GM12878 (cell line): ENCODE data around the gene PNMT. TPM values are rescaled to one million over a fixed set of nuclear protein-coding genes. Genes with fewer than 3 reads are reported as not detected.

ENCODE experiments used
- ATAC-seq: fragments of 200-7000 bp; cut with Tn5 transposase; 3 replicates; pipeline ENCODE4 v1.9.1; 2020; ENCODE audit warnings: mild to moderate bottlenecking, moderate library complexity
- BruUV-seq: library from RNA; stranded (reverse); fragments of 400-500 nt; replicated peaks from 2 replicates; lab custom pipeline; 2021; lab: Mats Ljungman, UMichigan
- CTCF ChIA-PET: fragments of 300-600 bp; sonication (Branson Sonifier 250); formaldehyde crosslinking; extraction: SDS; loops from one replicate; lab custom pipeline; 2021; ENCODE audit warnings: inconsistent platforms; lab: Yijun Ruan, JAX
- POLR2A ChIA-PET: fragments of 350-600 bp; formaldehyde crosslinking; extraction: SDS; loops from one replicate; lab custom pipeline; 2021; ENCODE audit warnings: inconsistent platforms; lab: Charles Lee
- RAD21 ChIA-PET: fragments of 300-600 bp; sonication (Branson Sonifier 250); formaldehyde crosslinking; loops from one replicate; lab custom pipeline; 2023; ENCODE audit warnings: antibody characterized with exemption; ENCODE audit not compliant: unreplicated experiment; lab: Charles Lee
- SMC1A ChIA-PET: fragments of 300-600 bp; sonication (Branson Sonifier 250); formaldehyde crosslinking; loops from one replicate; lab custom pipeline; 2023; ENCODE audit not compliant: unreplicated experiment, uncharacterized antibody; lab: Charles Lee
- DNase-seq: peaks from one replicate; pipeline ENCODE4 v3.0.0-alpha.2; 2011; ENCODE audit warnings: low read depth, low spot score
- FAIRE-seq: peaks from 3 replicates; lab custom pipeline; 2011; peaks lifted over from hg19 to GRCh38; lab: Jason Lieb, UNC
- H2AFZ ChIP-seq: 2 replicates; pipeline ENCODE4 v1.6.0; 2011; ENCODE audit warnings: low read depth, low read length, control low read depth; ENCODE audit not compliant: control insufficient read depth
- H3K27ac ChIP-seq: 2 replicates; pipeline ENCODE4 v1.5.1; 2011; ENCODE audit warnings: control low read depth; ENCODE audit not compliant: control insufficient read depth, insufficient read depth
- H3K27me3 ChIP-seq, 2 experiments: replicated peaks in 1 of 2; 2 replicates each; pipeline versions ENCODE4 v1.6.0 to v1.6.1; 2011; ENCODE audit warnings: low read length in 1 of 2; ENCODE audit not compliant: control insufficient read depth in 2 of 2, insufficient read depth in 2 of 2
- H3K36me3 ChIP-seq, 2 experiments: 2 replicates each; pipeline ENCODE4 v1.5.1; 2011; ENCODE audit warnings: low read length in 1 of 2; ENCODE audit not compliant: control insufficient read depth in 2 of 2, insufficient read depth in 2 of 2
- H3K4me1 ChIP-seq: 2 replicates; pipeline ENCODE4 v1.6.1; 2011; ENCODE audit warnings: mild to moderate bottlenecking, low read length, moderate library complexity, mixed read lengths; ENCODE audit not compliant: control insufficient read depth, insufficient read depth
- H3K4me2 ChIP-seq: 2 replicates; pipeline ENCODE4 v1.6.0; 2011; ENCODE audit warnings: control low read depth; ENCODE audit not compliant: control insufficient read depth, insufficient read depth
- H3K4me3 ChIP-seq: fragments of 200-600 bp; sonication (generic); 2 replicates; pipeline ENCODE4 v1.5.1; 2016
- H3K79me2 ChIP-seq: 2 replicates; pipeline ENCODE4 v1.6.0; 2011; ENCODE audit warnings: low read length; ENCODE audit not compliant: control insufficient read depth, insufficient read depth
- H3K9ac ChIP-seq: 2 replicates; pipeline ENCODE4 v1.8.0; 2011; ENCODE audit warnings: low read length, control low read depth, mixed read lengths; ENCODE audit not compliant: control insufficient read depth, insufficient read depth
- H3K9me3 ChIP-seq: replicated peaks from 3 replicates; pipeline ENCODE4 v1.5.1; 2011; ENCODE audit warnings: mild to moderate bottlenecking, low read length; ENCODE audit not compliant: control insufficient read depth, insufficient read depth
- H4K20me1 ChIP-seq: 2 replicates; pipeline ENCODE4 v1.6.0; 2011; ENCODE audit not compliant: control insufficient read depth, insufficient read depth
- IKZF1 ChIP-seq: fragments of 450-650 bp; conservative IDR thresholded peaks from 2 replicates; pipeline ENCODE4 v1.6.1; 2017; ENCODE audit warnings: antibody characterized with exemption, mild to moderate bottlenecking
- IKZF2 ChIP-seq, 2 experiments: fragments of 450-650 bp; IDR thresholded peaks; 2 replicates each; pipeline ENCODE4 v1.6.1; 2017; ENCODE audit warnings: mild to moderate bottlenecking in 2 of 2, moderate library complexity in 2 of 2
- IRF4 ChIP-seq: IDR thresholded peaks from 2 replicates; pipeline ENCODE4 v1.6.1; 2011; ENCODE audit warnings: low read depth, low read length
- MYB ChIP-seq: fragments of 150-350 bp; IDR thresholded peaks from 2 replicates; pipeline ENCODE4 v1.6.1; 2014; ENCODE audit warnings: mild to moderate bottlenecking, low read depth, low read length, borderline replicate concordance
- PAX5 ChIP-seq: IDR thresholded peaks from 2 replicates; pipeline ENCODE4 v1.6.1; 2011; ENCODE audit warnings: low read depth, low read length, borderline replicate concordance
- ZNF687 ChIP-seq: fragments of 450-650 bp; IDR thresholded peaks from 2 replicates; pipeline ENCODE4 v1.6.1; 2017; ENCODE audit warnings: mild to moderate bottlenecking, moderate library complexity
- WGBS: methylation state at CpG from one replicate; pipeline ENCODE4 v1.1.6; 2016; ENCODE audit warnings: low lambda C conversion rate; ENCODE audit not compliant: insufficient replicate concordance, insufficient coverage; ENCODE audit errors: missing lambda C conversion rate; 5-methylcytosine and 5-hydroxymethylcytosine counted together
- in situ Hi-C: fragments of 300-500 bp; cut with MboI; formaldehyde crosslinking; loops from 9 replicates; pipeline ENCODE4 v1.14.3; 2018; ENCODE audit warnings: mixed read lengths
- intact Hi-C: fragments of 100-400 bp; cut with micrococcal nuclease; formaldehyde crosslinking; loops from one replicate; pipeline ENCODE4 v1.14.2; 2022; ENCODE audit not compliant: unreplicated experiment
- polyA plus RNA-seq, 11 experiments: library from polyadenylated mRNA; depleted of rRNA in 4 of 11; unstranded in 6 of 11; stranded (reverse) in 5 of 11; fragments of >200 nt; fragmentation: Nextera tagmentation in 4 of 11; fragmentation: Illumina TruSeq in 1 of 11; extraction: Ambion mirVana in 4 of 11; extraction: Trizol in 1 of 11; gene quantifications; 1 replicate in 1 of 11; 2 replicates in 10 of 11; pipeline versions ENCODE4 v1.2.1 to v1.2.3, GENCODE V29; 2011 to 2016; ENCODE audit warnings: inconsistent platforms in 2 of 11, missing spikeins in 2 of 11, low read depth in 1 of 11
- total RNA-seq, 4 experiments: library from RNA; depleted of rRNA in 3 of 4; stranded (reverse); fragments of >200 nt in 3 of 4; fragmentation: Illumina TruSeq in 1 of 4; extraction: Trizol in 1 of 4; gene quantifications; 2 replicates each; pipeline versions ENCODE4 v1.2.1 to v1.2.3, GENCODE V29; 2013 to 2021
- TF ChIP-seq, protein P1 (sequence below): fragments of 450-650 bp; IDR thresholded peaks from 2 replicates; pipeline ENCODE4 v1.6.1; 2018; ENCODE audit warnings: mild to moderate bottlenecking, low read depth, moderate library complexity; ENCODE audit not compliant: partially characterized antibody
- TF ChIP-seq, protein P2 (sequence below): fragments of 150-350 bp; IDR thresholded peaks from 2 replicates; pipeline ENCODE4 v1.6.1; 2014; ENCODE audit warnings: mild to moderate bottlenecking, low read depth, low read length
- TF ChIP-seq, protein P3 (sequence below): fragments of 150-350 bp; IDR thresholded peaks from 2 replicates; pipeline ENCODE4 v1.6.1; 2016; ENCODE audit warnings: low read depth, low read length

The PNMT gene
- total and polyA plus RNA-seq, 10 of the 15 experiments (the other 5 are each of a cell fraction or from before 2014, with no cell fraction given): not detected

DNA sequence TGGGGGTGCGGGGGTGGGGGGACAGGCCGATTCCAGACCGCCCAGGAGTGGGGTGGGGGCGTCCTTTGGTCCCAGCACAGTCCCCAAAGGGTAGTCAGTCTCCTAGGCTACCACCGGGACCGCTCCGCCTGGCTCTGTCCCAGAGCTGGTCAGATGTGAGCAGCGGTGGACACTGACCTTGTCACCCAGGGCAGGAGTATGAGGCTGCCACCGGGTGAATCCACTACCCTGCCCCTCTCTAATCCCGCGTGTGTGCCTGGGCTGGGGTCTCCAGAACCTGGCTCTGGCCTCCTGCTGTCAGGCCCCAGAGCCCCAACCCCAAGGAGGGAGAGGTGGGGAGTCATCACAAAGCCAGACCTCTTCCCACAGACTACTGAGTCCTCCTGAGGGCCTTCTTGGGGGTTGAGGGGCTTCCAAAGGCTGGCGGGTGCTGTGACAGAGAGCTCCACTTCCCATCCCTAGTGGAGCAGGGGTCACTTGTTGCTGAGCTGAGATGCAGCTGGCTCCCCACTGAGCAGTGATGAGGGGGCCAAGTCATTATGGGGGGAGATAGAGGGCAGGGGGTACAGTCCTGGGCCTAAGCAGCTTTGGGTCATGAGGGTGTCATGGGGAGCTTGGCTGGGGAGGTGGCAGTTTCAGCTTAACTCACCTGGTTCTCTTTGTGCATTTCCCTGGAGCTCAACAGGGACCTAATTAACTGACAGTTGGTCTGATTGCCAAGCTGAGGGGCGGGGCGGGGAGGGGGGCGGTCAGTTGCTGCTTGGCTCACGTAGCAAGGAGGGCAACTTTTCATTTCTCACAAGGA is 40.3 kb upstream of the PNMT start:
- H2AFZ ChIP-seq: no peak overlapping the region
- H3K4me3 ChIP-seq: no peak overlapping the region
- no peaks in the 10 kb centered on the region for H3K4me1 ChIP-seq
- intact Hi-C loops (no loop called here), in situ Hi-C loops (no loop called here)
- H3K9me3 ChIP-seq: no peaks in the 10 kb centered on the region
- ChIA-PET SMC1A (interaction anchor here (0.6 kb wide), 1 partner anchor 77 kb away, joined by 3 read pairs; no protein-coding TSS in a partner anchor), CTCF (interaction anchor here (0.5 to 1.2 kb wide), 4 partner anchors 20 to 43 kb away, joined by 3 to 9 read pairs (median 3); no protein-coding TSS in a partner anchor), RAD21 (interaction anchor here (0.6 to 0.7 kb wide), 2 partner anchors 9 to 125 kb away, joined by 3 read pairs; no protein-coding TSS in a partner anchor), POLR2A (interaction anchor here (0.7 kb wide), 1 partner anchor 177 kb away, joined by 4 read pairs; no protein-coding TSS in a partner anchor)
- WGBS: 64% methylated on average over 12 of the region's 16 CpGs
- H3K79me2 ChIP-seq: no peaks in the 10 kb centered on the region
- no peak overlapping the region for H3K27ac ChIP-seq
- no peak overlapping the region for H3K4me2 ChIP-seq
- DNase-seq: no peak
- ATAC-seq: no peak
- no TSS peak for BruUV-seq
- H3K36me3 ChIP-seq: no peaks in the 10 kb centered on the region
- no peak overlapping the region for H3K9ac ChIP-seq
- FAIRE-seq: no peak
- no peaks in the 10 kb centered on the region for H4K20me1 ChIP-seq
- peaks cover 7 to 8% of the 10 kb centered on the region in 2 experiments for H3K27me3 ChIP-seq
- TF ChIP-seq, protein P1, sequence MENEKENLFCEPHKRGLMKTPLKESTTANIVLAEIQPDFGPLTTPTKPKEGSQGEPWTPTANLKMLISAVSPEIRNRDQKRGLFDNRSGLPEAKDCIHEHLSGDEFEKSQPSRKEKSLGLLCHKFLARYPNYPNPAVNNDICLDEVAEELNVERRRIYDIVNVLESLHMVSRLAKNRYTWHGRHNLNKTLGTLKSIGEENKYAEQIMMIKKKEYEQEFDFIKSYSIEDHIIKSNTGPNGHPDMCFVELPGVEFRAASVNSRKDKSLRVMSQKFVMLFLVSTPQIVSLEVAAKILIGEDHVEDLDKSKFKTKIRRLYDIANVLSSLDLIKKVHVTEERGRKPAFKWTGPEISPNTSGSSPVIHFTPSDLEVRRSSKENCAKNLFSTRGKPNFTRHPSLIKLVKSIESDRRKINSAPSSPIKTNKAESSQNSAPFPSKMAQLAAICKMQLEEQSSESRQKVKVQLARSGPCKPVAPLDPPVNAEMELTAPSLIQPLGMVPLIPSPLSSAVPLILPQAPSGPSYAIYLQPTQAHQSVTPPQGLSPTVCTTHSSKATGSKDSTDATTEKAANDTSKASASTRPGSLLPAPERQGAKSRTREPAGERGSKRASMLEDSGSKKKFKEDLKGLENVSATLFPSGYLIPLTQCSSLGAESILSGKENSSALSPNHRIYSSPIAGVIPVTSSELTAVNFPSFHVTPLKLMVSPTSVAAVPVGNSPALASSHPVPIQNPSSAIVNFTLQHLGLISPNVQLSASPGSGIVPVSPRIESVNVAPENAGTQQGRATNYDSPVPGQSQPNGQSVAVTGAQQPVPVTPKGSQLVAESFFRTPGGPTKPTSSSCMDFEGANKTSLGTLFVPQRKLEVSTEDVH: no peak
- TF ChIP-seq MYB: no peak
- no peak for TF ChIP-seq IRF4
- TF ChIP-seq IKZF2 (IDR thresholded peaks at IDR 0.05): no peak
- TF ChIP-seq, protein P2, sequence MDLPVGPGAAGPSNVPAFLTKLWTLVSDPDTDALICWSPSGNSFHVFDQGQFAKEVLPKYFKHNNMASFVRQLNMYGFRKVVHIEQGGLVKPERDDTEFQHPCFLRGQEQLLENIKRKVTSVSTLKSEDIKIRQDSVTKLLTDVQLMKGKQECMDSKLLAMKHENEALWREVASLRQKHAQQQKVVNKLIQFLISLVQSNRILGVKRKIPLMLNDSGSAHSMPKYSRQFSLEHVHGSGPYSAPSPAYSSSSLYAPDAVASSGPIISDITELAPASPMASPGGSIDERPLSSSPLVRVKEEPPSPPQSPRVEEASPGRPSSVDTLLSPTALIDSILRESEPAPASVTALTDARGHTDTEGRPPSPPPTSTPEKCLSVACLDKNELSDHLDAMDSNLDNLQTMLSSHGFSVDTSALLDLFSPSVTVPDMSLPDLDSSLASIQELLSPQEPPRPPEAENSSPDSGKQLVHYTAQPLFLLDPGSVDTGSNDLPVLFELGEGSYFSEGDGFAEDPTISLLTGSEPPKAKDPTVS: no peak
- TF ChIP-seq, protein P3, sequence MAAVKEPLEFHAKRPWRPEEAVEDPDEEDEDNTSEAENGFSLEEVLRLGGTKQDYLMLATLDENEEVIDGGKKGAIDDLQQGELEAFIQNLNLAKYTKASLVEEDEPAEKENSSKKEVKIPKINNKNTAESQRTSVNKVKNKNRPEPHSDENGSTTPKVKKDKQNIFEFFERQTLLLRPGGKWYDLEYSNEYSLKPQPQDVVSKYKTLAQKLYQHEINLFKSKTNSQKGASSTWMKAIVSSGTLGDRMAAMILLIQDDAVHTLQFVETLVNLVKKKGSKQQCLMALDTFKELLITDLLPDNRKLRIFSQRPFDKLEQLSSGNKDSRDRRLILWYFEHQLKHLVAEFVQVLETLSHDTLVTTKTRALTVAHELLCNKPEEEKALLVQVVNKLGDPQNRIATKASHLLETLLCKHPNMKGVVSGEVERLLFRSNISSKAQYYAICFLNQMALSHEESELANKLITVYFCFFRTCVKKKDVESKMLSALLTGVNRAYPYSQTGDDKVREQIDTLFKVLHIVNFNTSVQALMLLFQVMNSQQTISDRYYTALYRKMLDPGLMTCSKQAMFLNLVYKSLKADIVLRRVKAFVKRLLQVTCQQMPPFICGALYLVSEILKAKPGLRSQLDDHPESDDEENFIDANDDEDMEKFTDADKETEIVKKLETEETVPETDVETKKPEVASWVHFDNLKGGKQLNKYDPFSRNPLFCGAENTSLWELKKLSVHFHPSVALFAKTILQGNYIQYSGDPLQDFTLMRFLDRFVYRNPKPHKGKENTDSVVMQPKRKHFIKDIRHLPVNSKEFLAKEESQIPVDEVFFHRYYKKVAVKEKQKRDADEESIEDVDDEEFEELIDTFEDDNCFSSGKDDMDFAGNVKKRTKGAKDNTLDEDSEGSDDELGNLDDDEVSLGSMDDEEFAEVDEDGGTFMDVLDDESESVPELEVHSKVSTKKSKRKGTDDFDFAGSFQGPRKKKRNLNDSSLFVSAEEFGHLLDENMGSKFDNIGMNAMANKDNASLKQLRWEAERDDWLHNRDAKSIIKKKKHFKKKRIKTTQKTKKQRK: no peak
- no peak for TF ChIP-seq ZNF687
- no peak for TF ChIP-seq PAX5
- TF ChIP-seq IKZF1: no peak
